ENCODE data around the gene CFAP107.

- TF ChIP-seq CTCF (IDR thresholded peaks at IDR 0.05) (no peak), EP300 (IDR thresholded peaks at IDR 0.05) (no peak), POLR2A (IDR thresholded peaks at IDR 0.05) (no peak)
Observed at GRCh38 chr1:12754738-12755137, 8.7 kb downstream of the CFAP107 start.

All from tibial nerve (tissue), 4 donors.